ENCODE measurements around the gene KLHDC9.

The KLHDC9 gene

GRCh38 chr1:161140755-161141400 is 42.7 kb downstream of the KLHDC9 start:
- no peak for DNase-seq (ENCODE audit: low read depth)
- TF ChIP-seq CTCF (IDR thresholded peaks at IDR 0.05; ENCODE audit: low read depth, low read length, missing control alignments): no peak
- H3K4me3 ChIP-seq (ENCODE audit: low read depth, low read length): no peak overlapping the region

GRCh38 chr1:161145832-161146231 is 47.7 kb downstream of the KLHDC9 start:
- no peak for TF ChIP-seq CTCF (IDR thresholded peaks at IDR 0.05; ENCODE audit: low read depth, low read length, missing control alignments)
- H3K4me3 ChIP-seq (ENCODE audit: low read depth, low read length): no peak overlapping the region
- DNase-seq (ENCODE audit: low read depth): no peak

Data from GM12864 (cell line).